ENCODE results near the gene CPE.

- no peak for TF ChIP-seq CTCF (IDR thresholded peaks at IDR 0.05)
- TF ChIP-seq POLR2A (IDR thresholded peaks at IDR 0.05), result no peak
These were observed 161.5 kb downstream of the CPE start for GRCh38 chr4:165540206-165540830.
